ENCODE data around the gene EGFLAM. TPM values are rescaled to one million over a fixed set of nuclear protein-coding genes. Genes with fewer than 3 reads are reported as not detected.
A peak's percentile ranks its signal among the peaks of the same experiment; 100 is the strongest.

Gene EGFLAM
- total RNA-seq, 2 donors from 2014 or later: not detected

DNA sequence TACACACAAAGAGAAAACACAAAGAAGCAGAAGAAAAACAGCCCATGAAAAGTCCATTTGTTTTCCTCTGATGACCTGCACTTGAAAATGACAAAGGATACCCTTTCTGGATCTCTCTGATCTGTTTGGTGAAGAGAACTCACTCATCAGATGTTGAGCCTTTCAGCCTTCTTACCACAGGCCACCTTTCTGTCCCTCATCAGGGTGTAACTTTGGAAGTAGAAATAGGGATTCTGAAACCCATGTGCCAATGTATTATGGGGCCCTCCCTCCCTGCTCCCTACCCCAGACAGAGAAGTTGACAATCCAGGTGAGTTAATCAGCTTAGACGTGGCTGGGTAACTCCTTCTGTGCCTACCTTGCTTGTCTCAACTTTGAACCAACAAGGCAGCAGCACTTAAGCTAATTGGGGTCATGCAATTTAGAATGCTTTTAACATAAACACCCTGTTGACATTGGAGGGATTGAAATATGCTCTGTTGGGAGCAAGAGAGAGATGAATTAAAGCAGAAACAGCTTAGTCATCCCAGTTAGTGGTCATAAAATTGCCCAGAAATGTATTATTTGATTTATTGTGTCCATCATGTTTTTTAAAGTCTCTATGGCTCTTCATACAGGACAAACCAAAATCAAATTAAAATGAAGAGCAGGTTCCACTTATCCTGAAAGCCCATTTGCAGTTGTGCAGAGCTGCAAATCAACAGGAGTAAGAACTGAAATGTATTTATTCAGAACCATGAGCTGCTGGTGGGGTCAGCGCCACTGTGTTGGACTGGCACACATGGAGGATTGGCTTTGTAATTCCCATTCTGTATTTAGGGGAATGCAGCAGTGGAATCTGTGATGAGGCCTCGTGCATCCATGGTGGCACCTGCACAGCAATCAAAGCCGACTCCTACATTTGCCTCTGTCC, 166.0 kb downstream of the EGFLAM start:
- no peak overlapping the region for H3K27ac Mint-ChIP-seq
- no peak overlapping the region for H3K4me3 Mint-ChIP-seq
- H3K36me3 Mint-ChIP-seq (ENCODE audit: low read depth): no peaks in the 10 kb centered on the region
- peaks cover 45% of the 10 kb centered on the region for H3K27me3 Mint-ChIP-seq
- DNase-seq (no peak), ATAC-seq (no peak)
- H3K4me1 Mint-ChIP-seq: peaks cover 3% of the 10 kb centered on the region
- no peaks in the 10 kb centered on the region for H3K9me3 ChIP-seq (ENCODE audit: control insufficient read depth, low read length, poor library complexity, severe bottlenecking)

- DNase-seq: no peak
- H3K4me1 Mint-ChIP-seq: peaks cover 3% of the 10 kb centered on the region
- H3K9me3 ChIP-seq (ENCODE audit: control insufficient read depth, low read length, poor library complexity, severe bottlenecking): no peaks in the 10 kb centered on the region
These were observed 168.1 kb downstream of the EGFLAM start for GRCh38 chr5:38426490-38426889.

DNA sequence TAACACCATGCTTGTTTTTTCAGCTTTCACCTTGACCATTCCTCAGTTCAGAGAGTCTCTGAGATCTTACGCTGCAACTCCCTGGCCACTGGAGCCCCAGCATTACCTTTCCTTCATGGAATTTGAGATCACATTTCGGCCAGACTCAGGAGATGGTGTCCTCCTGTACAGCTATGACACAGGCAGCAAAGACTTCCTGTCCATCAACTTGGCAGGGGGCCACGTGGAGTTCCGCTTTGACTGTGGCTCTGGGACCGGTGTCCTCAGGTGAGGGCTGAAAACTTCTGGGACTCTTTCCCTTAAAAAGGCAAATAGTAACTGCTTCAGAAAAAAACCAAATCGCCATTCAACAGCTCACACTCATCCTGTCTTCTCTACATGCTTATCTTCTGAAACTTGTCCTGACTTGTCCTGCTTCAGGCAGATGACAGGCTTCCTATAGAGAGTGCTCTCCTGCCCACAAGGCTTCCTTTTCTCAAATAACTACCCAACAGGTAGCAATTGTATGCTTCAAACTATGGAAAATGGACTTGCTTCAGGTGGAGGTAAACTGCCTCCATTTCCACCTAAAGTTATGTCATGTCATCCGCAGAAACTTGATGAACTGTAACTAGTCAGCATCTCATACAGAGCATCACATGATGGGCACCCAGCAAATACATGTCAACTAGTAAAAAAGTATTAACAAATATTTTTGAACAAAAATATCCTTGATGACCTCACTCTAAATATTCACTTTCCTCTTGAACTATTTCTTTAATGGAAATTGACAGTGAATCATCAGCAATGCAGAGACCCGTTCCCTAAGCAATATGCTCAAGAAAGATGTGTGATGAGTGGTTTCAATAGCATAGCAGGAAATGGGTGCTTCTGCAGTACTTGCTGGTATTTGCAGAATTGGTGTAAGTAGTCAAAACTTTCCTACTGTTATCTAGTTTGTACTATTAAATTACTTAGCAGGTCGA, 168.9 kb downstream of the EGFLAM start:
- no peaks in the 10 kb centered on the region for H3K36me3 Mint-ChIP-seq (ENCODE audit: low read depth)
- ATAC-seq: no peak
- H3K27me3 Mint-ChIP-seq: peaks cover 30% of the 10 kb centered on the region
- H3K4me3 Mint-ChIP-seq: no peak overlapping the region
- no peaks in the 10 kb centered on the region for H3K9me3 ChIP-seq (ENCODE audit: control insufficient read depth, low read length, poor library complexity, severe bottlenecking)
- no peak overlapping the region for H3K27ac Mint-ChIP-seq
- DNase-seq: no peak
- H3K4me1 Mint-ChIP-seq: peaks cover 3% of the 10 kb centered on the region

More at GRCh38 chr5:38426490-38426889, 168.1 kb downstream of the EGFLAM start:
- Mint-ChIP-seq H3K27me3 (peaks cover 30% of the 10 kb centered on the region), H3K36me3 (ENCODE audit: low read depth) (no peaks in the 10 kb centered on the region), H3K4me3 (no peak overlapping the region), H3K27ac (no peak overlapping the region)
- ATAC-seq: no peak

- no peaks in the 10 kb centered on the region for H3K9me3 ChIP-seq (ENCODE audit: control insufficient read depth, low read length, poor library complexity, severe bottlenecking)
- Mint-ChIP-seq H3K27me3 (peaks cover 41% of the 10 kb centered on the region), H3K4me1 (peaks cover 6% of the 10 kb centered on the region), H3K27ac (no peak overlapping the region), H3K4me3 (no peak overlapping the region), H3K36me3 (ENCODE audit: low read depth) (peaks cover 3% of the 10 kb centered on the region)
- no peak for ATAC-seq
- DNase-seq: no peak
These were observed 173.0 kb downstream of the EGFLAM start for GRCh38 chr5:38431242-38431853.

GRCh38 chr5:38433160-38433861, 175.0 kb downstream of the EGFLAM start:
- H3K9me3 ChIP-seq (ENCODE audit: control insufficient read depth, low read length, poor library complexity, severe bottlenecking): no peaks in the 10 kb centered on the region
- DNase-seq (no peak), ATAC-seq (no peak)
- Mint-ChIP-seq H3K27ac (no peak overlapping the region), H3K4me3 (no peak overlapping the region), H3K27me3 (peaks cover 54% of the 10 kb centered on the region), H3K4me1 (peaks cover 6% of the 10 kb centered on the region), H3K36me3 (ENCODE audit: low read depth) (peaks cover 5% of the 10 kb centered on the region)

GRCh38 chr5:38434966-38435705, 176.8 kb downstream of the EGFLAM start:
- DNase-seq (no peak), ATAC-seq (no peak)
- H3K27me3 Mint-ChIP-seq: peaks cover 59% of the 10 kb centered on the region
- no peaks in the 10 kb centered on the region for H3K9me3 ChIP-seq (ENCODE audit: control insufficient read depth, low read length, poor library complexity, severe bottlenecking)
- H3K27ac Mint-ChIP-seq: no peak overlapping the region
- H3K36me3 Mint-ChIP-seq (ENCODE audit: low read depth): peaks cover 5% of the 10 kb centered on the region
- H3K4me1 Mint-ChIP-seq: peaks cover 6% of the 10 kb centered on the region
- H3K4me3 Mint-ChIP-seq: no peak overlapping the region

- peaks cover 5% of the 10 kb centered on the region for H3K36me3 Mint-ChIP-seq (ENCODE audit: low read depth)
- no peak overlapping the region for H3K27ac Mint-ChIP-seq
- H3K4me1 Mint-ChIP-seq: peaks cover 6% of the 10 kb centered on the region
- peaks cover 53% of the 10 kb centered on the region for H3K27me3 Mint-ChIP-seq
- no peak for DNase-seq
- H3K4me3 Mint-ChIP-seq: no peak overlapping the region
- ATAC-seq: no peak
- H3K9me3 ChIP-seq (ENCODE audit: control insufficient read depth, low read length, poor library complexity, severe bottlenecking): no peaks in the 10 kb centered on the region
These were observed 180.4 kb downstream of the EGFLAM start for GRCh38 chr5:38438757-38439156.

DNA sequence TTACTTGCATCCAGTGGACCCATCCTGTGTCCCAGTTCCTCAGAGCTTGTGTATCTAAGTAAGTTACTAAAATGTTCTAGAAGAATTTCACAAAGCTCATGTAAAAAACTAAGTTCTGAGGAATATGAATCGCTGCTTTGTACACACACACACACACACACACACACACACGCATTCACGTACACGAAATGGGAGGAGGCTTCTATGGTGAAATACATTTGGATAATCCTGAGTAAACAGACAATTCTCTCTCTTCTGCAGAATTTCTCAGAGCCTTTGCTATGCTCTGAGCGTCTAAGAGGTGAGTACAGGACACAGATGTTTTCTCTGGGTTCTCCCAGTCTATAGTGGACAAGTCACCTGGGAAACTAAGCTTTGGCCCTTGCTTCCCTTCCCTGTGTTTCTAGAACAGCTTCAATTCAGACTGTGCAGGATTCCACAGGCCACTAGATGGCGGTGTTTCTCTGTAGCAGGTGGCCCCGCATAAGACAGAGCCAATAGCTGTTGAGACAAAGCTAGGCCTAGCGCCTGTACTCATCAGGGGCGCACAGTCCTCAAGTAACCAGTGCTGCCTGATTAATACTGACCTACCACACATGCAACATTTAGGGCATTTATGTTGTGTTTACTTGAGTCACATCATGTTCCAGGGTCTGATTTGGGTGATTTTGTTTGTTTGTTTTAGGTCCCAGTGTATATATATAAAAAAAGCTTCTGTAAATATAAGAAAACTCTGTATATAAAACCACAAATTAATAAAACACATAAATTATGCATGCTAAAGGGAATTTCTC, 183.3 kb downstream of the EGFLAM start:
- peak; percentile 52 to 68 (median 54) for DNase-seq

DNA sequence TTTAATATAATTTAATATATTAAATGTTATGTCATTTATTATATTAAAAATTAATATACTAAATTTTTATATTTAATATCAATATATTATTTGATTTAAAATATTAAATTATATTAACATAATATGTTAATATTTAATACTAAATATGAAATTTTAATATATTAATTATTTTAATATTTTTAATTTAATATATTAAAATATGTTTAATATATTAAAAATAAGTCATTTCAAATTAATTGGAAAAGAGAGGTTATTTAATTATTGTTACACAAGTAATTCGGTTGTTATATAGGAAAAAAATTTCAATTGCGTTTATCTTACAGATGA, 183.9 kb downstream of the EGFLAM start:
- Mint-ChIP-seq H3K4me1 (peaks cover 3% of the 10 kb centered on the region), H3K4me3 (no peak overlapping the region), H3K27me3 (peaks cover 44% of the 10 kb centered on the region), H3K27ac (no peak overlapping the region), H3K36me3 (ENCODE audit: low read depth) (no peaks in the 10 kb centered on the region)
- no peak for DNase-seq
- ATAC-seq: no peak
- H3K9me3 ChIP-seq (ENCODE audit: control insufficient read depth, low read length, poor library complexity, severe bottlenecking): no peaks in the 10 kb centered on the region

More for the DNA sequence above, 183.3 kb downstream of the EGFLAM start:
- H3K36me3 Mint-ChIP-seq (ENCODE audit: low read depth): no peaks in the 10 kb centered on the region
- ATAC-seq: peak; percentile 98
- no peak overlapping the region for H3K27ac Mint-ChIP-seq
- H3K4me1 Mint-ChIP-seq: no peaks in the 10 kb centered on the region
- H3K27me3 Mint-ChIP-seq: peaks cover 44% of the 10 kb centered on the region
- no peak overlapping the region for H3K4me3 Mint-ChIP-seq
- H3K9me3 ChIP-seq (ENCODE audit: control insufficient read depth, low read length, poor library complexity, severe bottlenecking): no peaks in the 10 kb centered on the region

GRCh38 chr5:38443390-38443789, 185.0 kb downstream of the EGFLAM start:
- Mint-ChIP-seq H3K4me3 (no peak overlapping the region), H3K27me3 (peaks cover 42% of the 10 kb centered on the region), H3K36me3 (ENCODE audit: low read depth) (no peaks in the 10 kb centered on the region), H3K27ac (no peak overlapping the region), H3K4me1 (peaks cover 6% of the 10 kb centered on the region)
- ATAC-seq (no peak), DNase-seq (no peak)
- H3K9me3 ChIP-seq (ENCODE audit: control insufficient read depth, low read length, poor library complexity, severe bottlenecking): no peaks in the 10 kb centered on the region

DNA sequence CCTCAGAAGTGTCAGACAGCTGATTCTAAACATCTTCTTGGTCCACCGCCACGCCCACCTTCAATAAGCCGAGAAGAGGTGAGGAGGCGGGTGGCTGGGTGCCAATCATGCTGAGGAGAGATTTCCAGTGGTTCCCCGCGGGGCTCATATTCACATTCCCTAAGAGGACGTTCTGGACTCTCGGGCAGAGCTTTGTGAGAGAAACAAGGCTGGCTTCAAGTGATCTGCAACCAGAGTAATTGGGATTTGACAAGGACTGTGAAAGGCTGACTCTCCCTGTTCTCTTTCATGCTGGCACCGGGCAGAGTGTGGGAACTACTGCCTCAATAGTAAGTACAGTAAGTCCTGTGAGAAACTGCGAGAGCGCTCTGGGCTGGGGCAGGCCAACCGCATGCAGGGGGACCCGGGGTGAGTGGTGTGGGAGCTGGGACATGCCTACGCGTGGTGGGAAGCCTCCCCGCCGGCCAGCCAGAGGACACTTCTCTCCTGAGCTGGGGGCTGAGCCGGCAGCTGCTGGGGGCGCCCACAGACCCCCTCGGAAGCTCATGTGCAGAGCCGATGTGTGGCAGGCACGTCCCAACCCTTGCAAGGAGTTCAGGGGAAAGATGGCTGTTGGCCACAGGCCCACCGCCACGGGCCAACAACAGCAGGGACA, 187.1 kb downstream of the EGFLAM start:
- Mint-ChIP-seq H3K4me1 (peaks cover 14% of the 10 kb centered on the region), H3K36me3 (ENCODE audit: low read depth) (no peaks in the 10 kb centered on the region), H3K27ac (no peak overlapping the region), H3K27me3 (peaks cover 47% of the 10 kb centered on the region), H3K4me3 (no peak overlapping the region)
- H3K9me3 ChIP-seq (ENCODE audit: control insufficient read depth, low read length, poor library complexity, severe bottlenecking): no peaks in the 10 kb centered on the region
- ATAC-seq (no peak), DNase-seq (no peak)

Data from T-helper 17 cell (primary cell).